Neural cell (in vitro differentiated cells): ENCODE results near the gene AMZ2.

ENCODE experiments used
- EP300 ChIP-seq: fragments of 450-650 bp; conservative IDR thresholded peaks from 2 replicates; pipeline ENCODE4 v1.6.1; 2014; ENCODE audit warnings: antibody characterized with exemption, mild to moderate bottlenecking, moderate library complexity; ENCODE audit not compliant: poor library complexity, severe bottlenecking
- EZH2 ChIP-seq: fragments of 200-600, 300-800 bp; shearing (Covaris generic), sonication (generic); IDR thresholded peaks from 2 replicates; pipeline ENCODE4 v1.6.1; 2014; ENCODE audit warnings: antibody characterized with exemption, low read length, borderline replicate concordance, mild to moderate bottlenecking; ENCODE audit not compliant: insufficient read depth, poor library complexity, severe bottlenecking
- POLR2AphosphoS5 ChIP-seq: IDR thresholded peaks from 2 replicates; pipeline ENCODE4 v1.6.1; 2012
- RAD21 ChIP-seq: fragments of 450-650 bp; conservative IDR thresholded peaks from 2 replicates; pipeline ENCODE4 v1.6.1; 2014; ENCODE audit warnings: antibody characterized with exemption, mild to moderate bottlenecking, moderate library complexity
- TAF1 ChIP-seq: IDR thresholded peaks from 2 replicates; pipeline ENCODE4 v1.6.1; 2012; ENCODE audit warnings: low read depth
- TF ChIP-seq, protein P1 (sequence below): IDR thresholded peaks from 2 replicates; pipeline ENCODE4 v1.6.1; 2012; ENCODE audit warnings: borderline replicate concordance
- TF ChIP-seq, protein P2 (sequence below): fragments of 450-650 bp; IDR thresholded peaks from 2 replicates; pipeline ENCODE4 v1.5.1; 2014; ENCODE audit warnings: antibody characterized with exemption, mild to moderate bottlenecking, moderate library complexity; ENCODE audit not compliant: poor library complexity, severe bottlenecking

DNA sequence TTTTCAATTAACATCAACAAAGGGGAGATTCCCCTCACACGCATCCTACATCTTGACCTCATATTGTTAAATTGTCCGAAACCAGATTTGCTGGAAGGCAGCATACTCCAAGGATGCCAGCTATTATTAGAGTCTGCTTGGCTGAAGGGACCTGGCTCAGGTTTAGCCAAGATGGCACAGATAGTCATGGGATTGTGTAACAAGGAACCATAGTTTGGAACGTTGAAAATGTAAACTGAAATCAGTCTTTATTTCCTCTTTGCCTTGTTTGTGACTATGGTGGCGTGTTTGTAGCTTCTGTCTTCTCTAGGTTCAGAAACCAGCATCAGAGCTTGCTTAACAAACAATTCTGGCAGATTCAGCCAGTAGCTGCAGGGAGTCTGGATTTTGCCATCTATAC lies 49.4 kb downstream of the AMZ2 start:
- no peak for TF ChIP-seq TAF1
- no peak for TF ChIP-seq POLR2AphosphoS5
- TF ChIP-seq, protein P1, sequence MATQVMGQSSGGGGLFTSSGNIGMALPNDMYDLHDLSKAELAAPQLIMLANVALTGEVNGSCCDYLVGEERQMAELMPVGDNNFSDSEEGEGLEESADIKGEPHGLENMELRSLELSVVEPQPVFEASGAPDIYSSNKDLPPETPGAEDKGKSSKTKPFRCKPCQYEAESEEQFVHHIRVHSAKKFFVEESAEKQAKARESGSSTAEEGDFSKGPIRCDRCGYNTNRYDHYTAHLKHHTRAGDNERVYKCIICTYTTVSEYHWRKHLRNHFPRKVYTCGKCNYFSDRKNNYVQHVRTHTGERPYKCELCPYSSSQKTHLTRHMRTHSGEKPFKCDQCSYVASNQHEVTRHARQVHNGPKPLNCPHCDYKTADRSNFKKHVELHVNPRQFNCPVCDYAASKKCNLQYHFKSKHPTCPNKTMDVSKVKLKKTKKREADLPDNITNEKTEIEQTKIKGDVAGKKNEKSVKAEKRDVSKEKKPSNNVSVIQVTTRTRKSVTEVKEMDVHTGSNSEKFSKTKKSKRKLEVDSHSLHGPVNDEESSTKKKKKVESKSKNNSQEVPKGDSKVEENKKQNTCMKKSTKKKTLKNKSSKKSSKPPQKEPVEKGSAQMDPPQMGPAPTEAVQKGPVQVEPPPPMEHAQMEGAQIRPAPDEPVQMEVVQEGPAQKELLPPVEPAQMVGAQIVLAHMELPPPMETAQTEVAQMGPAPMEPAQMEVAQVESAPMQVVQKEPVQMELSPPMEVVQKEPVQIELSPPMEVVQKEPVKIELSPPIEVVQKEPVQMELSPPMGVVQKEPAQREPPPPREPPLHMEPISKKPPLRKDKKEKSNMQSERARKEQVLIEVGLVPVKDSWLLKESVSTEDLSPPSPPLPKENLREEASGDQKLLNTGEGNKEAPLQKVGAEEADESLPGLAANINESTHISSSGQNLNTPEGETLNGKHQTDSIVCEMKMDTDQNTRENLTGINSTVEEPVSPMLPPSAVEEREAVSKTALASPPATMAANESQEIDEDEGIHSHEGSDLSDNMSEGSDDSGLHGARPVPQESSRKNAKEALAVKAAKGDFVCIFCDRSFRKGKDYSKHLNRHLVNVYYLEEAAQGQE = no peak
- TF ChIP-seq, protein P2, sequence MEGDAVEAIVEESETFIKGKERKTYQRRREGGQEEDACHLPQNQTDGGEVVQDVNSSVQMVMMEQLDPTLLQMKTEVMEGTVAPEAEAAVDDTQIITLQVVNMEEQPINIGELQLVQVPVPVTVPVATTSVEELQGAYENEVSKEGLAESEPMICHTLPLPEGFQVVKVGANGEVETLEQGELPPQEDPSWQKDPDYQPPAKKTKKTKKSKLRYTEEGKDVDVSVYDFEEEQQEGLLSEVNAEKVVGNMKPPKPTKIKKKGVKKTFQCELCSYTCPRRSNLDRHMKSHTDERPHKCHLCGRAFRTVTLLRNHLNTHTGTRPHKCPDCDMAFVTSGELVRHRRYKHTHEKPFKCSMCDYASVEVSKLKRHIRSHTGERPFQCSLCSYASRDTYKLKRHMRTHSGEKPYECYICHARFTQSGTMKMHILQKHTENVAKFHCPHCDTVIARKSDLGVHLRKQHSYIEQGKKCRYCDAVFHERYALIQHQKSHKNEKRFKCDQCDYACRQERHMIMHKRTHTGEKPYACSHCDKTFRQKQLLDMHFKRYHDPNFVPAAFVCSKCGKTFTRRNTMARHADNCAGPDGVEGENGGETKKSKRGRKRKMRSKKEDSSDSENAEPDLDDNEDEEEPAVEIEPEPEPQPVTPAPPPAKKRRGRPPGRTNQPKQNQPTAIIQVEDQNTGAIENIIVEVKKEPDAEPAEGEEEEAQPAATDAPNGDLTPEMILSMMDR = no peak
- TF ChIP-seq EZH2 = no peak
- no peak for TF ChIP-seq RAD21
- no peak for TF ChIP-seq EP300
